UCSD-AML1 (cell line): ENCODE results near the gene ASTN2.

Experiments
- DNase-seq: peaks from one replicate; lab custom pipeline; 2025; ENCODE audit not compliant: unreplicated experiment; lab: John Stamatoyannopoulos, UW

ASTN2 gene

DNA sequence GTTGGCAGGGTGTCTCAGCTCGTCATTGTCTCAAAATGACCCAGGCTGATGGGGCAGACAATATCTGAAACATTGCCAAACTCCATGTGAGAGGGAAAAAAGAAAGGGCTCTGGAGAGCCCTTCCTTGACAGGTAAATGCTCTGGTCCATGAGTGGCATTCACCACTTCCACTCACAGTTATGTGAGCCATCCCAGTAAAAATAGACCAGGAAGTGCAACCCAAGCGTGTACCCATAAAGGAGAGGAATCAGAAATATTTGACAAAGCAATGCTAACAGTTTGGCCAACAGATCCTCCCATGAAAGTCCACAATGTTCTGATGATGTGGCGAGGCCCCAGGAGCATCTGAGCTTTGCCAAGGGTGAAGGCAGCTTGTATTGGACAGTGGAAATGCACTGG lies 49.4 kb downstream of the ASTN2 start:
- DNase-seq, result no peak

DNA sequence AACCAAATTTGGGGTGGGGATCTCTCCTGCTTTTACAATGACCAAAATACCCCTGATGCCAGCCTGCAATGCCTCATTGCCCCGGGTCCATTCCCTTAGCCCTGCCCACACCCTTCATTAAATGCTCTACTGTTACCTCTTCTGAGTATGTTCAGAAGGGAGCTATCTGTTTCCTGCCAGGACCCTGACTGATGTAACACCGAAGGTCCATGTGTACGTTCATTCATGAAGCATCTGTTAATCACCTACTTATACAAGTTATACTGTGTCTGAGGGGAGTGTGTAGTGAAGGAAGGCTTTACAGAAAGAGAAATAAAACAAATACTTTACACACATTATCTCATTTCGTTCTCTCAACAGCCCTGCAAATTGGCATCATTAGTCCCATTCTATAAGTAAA lies 51.9 kb downstream of the ASTN2 start:
- no peak for DNase-seq

DNA sequence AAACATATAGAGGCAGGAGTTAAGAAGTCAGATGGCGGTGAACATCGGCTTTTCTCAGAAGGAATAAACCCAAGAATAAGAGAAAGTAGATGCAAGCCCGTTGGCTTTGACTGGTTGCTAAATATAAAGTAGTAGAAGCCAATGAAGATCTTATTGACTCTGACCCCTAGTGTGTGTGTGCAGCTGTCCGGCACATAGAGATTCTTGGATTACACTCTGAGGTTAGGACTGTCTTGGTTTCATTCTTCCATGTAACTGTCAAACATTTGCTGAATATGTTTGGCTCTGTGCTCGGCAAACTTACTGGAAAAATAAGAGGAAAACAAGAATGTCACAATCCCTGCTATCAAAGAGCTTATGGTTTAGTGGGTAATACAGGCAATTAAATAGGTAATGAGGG lies 54.9 kb downstream of the ASTN2 start:
- DNase-seq, result no peak

DNA sequence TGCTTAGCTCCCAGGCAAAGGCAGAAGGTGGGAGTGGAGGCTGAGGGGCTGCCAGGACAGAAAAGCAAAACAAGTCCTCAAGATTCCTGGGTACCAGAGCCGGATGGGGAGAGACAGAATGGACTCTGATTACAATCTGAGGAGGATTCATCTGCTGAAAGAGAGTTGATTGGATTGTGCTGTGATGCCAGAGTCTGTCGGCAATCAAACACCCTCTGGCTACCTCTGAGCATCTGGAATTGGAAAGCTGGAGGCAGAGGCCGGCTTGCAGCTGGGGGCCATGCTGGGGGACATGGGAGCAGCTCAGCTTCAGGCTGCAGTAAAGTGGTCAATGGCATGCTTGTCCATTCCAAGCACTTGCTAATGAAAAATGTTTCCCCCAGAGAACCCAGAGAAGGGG lies 59.3 kb downstream of the ASTN2 start:
- DNase-seq, result no peak

DNA sequence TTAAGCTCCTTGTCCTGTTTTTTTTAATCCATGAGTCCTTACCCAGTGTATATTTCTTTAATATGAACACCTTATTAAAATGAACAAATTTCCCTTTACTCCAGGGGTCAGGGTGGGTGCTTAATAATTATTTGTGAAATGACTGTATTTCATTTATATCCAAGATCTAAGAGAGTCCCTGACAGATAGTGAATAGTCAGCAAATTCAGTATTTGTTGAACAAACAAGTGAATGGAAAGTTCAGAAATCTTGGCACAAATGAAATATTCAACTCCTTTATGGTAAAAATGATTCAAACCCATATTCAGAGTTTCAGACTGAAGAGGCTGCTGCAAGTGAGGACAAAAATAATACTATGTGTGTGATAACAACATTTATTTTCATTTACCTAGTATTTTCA lies 59.9 kb downstream of the ASTN2 start:
- DNase-seq, result no peak

DNA sequence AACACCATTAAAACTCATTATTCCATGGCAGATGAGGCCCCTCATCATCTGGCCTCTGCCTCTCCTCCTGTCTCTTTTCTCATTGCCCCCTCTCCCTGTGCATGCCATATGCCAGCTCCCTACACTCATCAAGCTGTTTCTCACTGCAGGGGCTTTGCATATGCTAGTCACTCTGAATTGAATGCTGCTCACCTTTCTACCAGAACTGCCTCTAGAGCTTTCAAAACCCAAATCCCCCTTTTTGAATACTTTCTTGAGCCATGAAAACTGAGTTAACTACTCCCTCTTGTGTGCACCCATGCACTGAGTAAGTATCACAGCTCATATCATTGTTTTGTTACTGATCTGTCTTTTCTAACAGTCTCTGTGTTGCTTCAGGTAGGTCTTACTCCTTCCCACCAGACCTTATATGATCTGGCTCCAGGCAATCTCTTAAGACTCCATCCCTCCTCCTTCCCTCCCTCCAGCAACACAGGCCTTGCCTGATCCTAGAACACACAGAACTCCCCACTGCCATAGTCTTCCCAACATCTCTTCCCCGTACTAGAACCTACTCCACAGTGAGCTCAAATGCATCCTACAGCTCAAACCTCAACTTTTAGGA lies 60.5 kb downstream of the ASTN2 start:
- DNase-seq, result no peak

DNA sequence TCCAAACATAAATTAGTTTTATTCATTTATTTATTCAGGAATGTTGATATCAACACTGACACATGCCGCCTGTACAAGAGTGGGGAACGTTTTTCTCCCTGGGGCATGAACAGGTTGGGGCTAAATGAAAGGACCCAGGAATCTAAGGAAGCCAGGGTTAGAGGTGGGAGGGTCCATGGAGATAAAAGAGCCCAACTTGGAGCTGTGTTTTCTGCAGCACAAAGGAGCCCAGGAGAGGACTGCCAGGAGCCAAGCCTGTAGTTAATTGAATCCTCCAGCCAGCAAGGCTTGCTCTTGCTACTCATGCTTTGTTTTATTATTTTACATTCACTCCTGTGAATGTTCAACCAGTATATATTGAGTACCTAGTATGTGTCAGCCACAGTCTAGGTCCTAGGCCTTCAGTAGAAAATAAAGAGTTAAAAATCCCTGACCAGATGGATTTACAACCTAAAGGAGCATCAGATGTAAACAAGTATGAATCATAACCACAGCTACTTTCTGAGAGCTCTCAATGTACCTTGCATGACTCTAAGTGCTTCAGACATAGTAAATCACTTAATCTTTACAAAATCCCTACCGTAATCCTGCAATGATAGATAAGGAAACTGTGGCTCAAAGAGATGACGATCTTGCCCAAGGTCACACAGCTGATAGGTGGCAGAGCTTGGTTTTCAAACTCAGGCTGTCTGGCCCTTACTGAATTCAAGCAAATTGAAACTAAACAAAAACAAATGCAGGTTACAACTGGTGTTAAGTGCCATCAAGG lies 69.8 kb downstream of the ASTN2 start:
- no peak for DNase-seq

DNA sequence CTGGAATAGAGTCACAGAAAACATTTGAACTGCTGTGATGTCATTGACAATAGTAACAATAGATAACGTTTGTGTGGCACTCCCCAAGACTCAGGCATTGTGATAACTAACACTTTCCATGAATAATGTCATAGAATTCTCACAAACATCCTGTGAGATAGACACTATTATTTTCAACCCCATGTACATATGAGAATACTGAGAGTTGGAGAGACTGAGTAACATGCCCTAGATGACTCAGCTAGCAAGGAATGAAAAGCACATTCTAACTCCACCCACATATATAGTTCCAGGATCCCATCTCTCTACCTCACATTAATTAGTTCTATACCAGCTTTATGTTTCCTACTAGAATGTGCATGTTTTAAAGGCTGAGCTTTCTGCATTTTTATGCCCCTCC lies 71.4 kb downstream of the ASTN2 start:
- no peak for DNase-seq

DNA sequence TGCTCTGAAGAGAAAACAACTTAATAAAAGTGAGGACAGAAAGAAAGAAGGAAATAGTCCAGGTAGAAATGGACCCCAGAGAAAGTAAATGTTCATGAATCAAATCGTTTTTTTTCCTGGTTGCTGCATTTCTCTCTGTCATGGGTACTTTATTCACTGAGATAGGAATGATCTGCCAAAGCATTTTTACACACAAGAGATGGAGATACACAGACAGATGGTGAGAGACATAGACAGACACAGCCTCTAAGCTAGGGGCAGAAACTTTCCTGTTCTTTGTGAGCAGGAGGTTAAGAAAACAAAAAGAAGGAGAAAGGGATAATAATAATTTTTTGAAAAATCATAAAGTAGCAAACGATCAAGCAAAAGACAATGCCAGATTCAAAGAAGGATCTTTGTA lies 73.7 kb downstream of the ASTN2 start:
- DNase-seq, result no peak

DNA sequence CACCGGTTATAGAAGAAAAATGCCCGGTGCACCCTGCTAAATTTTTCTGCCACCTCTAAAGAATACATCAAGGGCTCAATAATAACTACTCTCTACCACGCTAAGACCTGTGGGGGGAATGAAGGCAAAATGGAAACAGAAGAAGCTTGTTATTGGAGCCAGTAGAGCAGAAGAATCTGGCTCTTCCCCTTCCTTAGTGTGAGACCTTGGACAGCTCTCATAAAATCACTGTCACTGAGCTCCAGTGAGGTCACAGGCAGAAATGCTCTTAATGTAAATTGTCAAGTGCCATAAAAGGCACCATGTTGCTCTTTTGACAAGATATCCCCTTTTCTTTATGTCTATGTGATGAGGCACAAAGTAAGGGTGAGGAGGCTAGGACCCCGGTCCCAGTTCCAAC lies 74.4 kb downstream of the ASTN2 start:
- no peak for DNase-seq

DNA sequence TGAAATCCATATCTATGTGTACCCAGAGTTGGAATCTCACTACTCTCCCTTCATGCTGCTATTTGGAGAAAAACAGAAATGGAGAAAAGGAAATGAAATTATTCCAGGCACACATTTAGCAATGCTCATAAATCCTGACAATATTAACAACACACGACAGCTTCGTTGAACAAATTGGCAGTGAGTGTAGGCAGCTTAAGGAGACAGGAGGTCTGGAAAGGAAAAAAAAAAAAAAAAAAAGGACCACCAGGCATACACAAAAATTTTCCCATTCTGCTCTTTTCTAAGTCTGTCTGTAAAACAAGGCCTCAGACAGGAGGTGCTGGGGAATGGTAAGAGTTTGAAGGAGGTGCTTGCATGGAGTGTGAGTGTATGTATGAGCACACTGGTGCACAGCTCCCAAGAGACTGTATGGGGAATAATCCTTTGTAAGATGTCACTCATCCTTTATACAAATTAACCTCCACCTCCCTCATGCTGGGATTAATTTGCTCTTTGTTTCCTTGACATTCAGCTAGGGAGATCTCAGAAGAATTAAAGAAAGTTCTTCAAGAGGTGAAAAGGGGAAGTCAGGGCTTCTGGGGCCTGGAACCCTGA lies 78.9 kb downstream of the ASTN2 start:
- no peak for DNase-seq

DNA sequence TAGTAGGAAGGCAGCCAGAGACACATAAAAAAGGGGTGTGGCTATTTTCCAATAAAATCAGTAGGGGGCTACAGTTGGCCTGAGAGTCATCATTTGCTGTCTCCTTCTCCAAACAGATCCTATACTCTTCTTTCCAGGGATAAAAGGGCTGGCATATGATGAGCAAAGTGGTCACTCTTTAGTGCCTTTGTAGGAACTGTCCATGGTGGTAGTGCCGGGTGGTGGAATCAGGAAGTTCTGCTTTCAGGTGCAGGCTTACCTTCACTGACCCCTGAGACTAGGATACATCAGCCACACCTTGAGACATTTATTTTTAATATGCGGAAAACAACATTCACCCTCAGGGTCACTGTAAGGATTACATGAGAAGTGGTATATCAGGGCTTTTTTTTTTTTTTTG lies 80.8 kb downstream of the ASTN2 start:
- DNase-seq, result no peak

DNA sequence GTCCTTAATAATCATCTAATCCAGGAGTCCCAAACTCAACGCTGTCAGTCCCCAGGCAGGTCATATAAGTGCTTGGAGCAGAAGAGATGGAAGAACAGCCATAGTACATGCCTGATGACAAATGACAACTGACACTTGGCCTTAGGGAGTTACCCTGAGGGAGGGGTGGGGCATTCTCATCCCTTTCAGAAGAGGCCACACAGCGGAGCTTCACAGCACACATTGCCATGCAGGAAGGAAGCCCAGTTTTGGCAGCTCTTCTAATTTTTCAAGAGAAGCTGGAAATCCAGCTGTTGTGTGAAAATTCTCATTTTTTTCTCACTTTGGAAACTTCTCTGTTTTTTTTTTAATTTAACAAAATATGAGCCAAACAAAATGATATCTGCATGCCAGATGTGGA lies 89.0 kb downstream of the ASTN2 start:
- no peak for DNase-seq

DNA sequence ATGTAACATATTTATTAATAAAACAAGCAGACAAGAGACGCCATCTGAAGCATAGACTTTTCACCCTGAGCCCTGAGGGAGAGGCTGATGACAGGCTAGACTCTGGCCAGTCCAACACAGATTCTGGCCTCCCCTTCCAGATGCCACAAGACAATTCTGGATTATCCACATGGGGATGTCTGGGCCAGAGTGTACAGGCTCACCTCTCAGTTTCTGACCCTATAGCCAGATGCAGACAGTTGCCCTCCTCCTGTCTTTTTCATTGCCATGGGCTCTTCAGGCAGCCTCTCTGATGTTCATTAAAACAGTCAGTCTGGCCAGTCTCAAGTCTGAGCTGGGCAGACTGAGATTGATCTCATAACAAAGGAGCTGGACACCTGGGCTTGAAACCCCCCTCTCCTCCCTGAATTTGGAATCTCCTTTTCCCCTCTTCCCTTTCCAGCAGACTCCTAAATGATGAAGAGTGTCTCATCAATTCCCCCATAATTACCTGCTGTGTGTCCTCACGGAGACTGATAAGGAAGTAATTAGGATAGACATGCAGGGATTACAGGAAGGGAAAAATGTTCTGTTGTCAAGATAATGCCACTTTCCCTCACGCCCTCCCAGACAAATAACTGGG lies 89.6 kb downstream of the ASTN2 start:
- DNase-seq, result no peak

DNA sequence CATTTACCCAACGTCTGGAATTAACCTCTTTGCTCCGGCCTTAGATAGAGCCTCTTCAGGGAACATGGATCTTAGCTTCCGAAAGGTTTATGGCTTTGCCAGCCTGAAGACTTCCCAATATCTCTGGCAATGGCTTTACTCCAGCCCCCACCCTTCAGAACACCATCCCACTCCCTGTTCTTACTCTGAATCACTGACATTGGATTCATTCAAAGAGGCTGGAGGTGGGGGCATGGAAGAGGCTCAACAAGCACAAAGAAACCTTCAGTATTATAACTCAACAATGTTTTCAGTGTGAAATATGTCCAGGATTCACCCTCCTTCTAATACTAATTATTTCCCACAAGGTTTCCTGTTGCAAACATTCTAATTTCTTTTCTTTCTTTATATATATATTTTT lies 91.5 kb downstream of the ASTN2 start:
- no peak for DNase-seq

DNA sequence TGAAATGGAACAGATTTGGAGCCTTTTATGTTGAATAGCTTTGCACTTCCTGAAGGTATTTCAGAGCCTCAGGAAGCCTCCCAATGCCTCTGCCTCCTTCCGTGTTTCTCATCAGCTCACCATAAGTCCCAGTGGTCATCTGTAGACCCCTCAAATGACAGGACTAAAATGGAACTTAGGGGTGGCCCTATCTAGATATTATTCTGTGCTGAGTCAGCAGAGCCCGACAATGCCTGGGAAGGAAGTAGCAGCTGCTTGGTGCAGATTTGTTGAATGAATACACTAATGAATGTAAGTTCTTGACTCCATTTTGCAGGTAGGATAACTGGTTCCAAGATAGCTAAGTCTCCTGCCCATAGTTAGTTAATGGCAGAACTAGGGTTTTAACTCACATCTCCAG lies 97.7 kb downstream of the ASTN2 start:
- DNase-seq, result no peak

DNA sequence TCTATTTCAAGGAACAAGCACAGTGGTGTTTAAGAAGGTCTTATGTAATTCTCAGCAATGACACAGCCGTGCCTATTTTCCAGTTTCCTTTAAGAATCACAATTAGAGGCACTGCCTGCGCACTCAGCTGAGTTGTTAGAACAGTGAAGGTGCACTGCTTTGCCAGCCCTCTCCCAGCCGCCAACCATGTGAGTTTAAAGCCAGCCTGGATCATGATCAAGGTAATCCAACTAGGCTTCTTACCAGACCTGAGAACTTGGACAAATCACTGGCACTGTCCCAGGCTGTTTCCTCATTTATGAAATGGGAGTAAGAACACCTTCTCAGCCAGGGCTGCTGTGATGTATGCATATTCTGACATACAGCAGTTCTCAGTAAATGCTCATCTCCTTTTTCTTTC lies 99.6 kb downstream of the ASTN2 start:
- DNase-seq, result no peak

DNA sequence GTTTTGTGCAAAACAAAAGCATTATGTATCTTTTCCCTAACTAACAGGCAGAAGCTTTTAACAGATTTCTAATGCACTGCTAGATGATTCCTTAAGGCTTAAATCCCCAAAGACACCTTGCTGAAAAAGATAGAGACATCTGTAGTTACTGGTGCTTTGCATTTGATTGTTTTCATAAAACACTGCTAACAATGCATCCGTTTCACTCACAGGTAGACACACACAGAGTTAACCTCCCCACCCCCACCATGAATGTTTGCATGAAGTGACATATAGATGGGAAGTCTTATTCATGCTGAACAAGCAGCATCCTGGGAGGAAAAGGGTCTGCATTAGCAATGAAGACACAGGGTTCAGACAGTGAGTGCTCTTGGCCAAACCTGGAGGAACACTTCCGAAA lies 100.9 kb downstream of the ASTN2 start:
- no peak for DNase-seq

DNA sequence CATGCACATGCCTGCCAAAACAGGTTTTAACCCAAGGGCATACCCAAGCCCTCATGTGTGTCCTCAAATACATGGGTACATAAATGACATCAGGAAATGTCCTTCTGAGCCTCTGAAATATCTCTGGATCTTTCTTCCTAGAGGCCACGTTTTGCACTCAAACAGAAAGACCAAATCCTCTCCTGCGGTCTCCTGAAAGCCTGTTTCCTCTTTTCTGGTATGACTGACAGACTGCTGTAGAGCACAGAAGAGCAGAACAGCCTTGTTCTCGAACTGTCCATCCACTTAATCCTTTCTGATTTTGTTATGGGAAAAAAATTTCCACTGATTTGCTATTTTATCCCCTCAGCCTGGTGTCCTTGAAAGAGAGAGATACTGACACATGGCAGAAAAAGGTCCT lies 107.2 kb downstream of the ASTN2 start:
- no peak for DNase-seq

DNA sequence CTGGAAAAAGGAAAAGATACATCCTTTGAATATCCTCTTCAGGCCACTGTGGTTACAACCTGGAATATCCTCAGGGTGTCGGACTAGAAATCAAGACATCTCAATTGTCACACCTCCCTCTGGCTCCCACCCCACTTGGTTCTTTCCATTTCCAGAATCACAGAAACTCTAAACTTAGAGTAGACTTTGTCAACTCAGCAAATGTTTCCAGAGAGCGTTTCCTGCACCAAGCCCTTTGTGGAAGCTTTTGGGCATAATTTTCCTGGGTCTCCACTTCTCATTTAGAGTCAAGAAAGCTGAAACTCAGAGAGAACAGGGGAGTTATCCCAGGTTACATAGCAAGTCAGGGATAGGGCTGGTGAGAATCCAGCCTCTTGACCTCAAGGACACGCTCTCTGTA lies 108.8 kb downstream of the ASTN2 start:
- DNase-seq, result no peak

DNA sequence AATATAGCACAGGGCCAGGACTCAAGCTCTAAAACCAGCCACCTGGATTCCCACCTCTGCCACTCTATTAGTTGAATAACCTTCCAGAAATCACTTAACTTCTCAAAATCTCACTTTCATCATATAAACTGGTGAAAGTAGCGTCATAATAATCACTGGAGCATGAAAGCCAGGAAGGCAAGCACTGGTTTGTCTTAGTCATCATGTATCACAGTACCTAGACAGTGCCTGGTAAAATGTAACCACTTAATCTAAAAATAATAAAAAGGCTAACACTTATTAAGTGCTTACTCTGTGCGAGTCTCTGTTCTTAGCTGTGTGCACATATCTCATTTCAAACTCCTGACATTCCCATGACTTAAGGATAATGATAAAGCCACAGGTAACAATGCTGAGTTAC lies 109.4 kb downstream of the ASTN2 start:
- no peak for DNase-seq

DNA sequence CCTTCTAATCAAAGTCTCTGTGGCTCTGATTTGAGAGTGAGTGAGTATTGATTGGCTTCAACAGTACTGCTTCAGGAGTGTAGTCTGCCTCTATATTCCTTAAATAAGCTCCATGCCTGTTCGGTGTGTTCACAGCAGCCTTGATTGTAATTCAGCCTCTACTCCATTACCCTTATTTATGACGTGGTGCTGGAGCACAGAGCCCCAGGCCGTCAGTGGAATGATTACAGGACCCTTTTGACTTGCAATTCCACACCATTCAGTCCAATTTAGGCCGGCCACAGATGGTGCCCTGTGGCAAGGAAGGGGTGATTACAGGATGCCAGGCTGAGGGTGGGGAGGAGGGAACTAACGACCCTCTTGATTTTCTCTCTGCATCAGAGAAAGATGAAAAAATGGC lies 110.3 kb downstream of the ASTN2 start:
- no peak for DNase-seq
